HG03439 (cell line): ENCODE data around the gene NVL.

Experiments
- ATAC-seq: cut with Tn5 transposase; IDR thresholded peaks from one replicate; pipeline ENCODE4 v1.9.1; 2021; ENCODE audit warnings: mild to moderate bottlenecking, moderate library complexity; ENCODE audit not compliant: unreplicated experiment

NVL gene

DNA sequence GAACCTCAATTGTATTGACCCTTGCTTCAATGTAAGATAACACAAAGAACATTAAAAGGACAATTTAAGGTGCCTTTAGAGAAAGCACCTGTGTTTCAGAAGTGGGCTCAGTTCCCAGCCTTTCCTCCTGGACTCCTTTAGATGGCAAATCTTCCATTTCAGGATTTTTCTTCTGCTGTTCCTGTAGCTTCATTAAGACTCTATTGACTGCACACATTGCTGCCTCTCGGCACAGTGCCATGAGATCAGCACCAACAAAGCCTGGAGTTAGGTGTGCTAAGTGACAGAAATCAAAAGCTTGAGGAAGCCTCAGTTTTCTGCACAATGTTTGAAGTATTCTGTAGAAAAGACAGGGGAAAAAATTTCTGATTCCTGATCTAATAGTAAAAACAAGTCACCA is 40.6 kb downstream of the NVL start:
- no peak for ATAC-seq

DNA sequence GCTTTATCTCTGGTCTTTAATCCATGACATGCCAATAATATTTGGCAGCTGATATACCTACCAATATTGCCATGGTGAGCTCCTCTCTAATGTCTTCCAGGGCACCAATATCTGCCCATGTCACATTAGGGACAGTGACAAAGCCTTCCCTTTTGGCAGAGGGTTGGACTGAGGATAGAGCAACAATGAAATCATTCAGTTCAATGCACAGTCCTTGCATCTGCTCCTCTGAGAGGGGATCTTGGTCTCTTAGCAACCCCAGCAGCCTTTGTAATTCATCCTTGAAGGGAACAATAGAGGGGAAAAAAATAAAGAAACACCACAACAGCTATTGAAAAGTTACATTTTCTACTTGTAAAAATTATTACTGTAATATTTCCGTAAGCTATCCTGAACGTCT is 42.3 kb downstream of the NVL start:
- ATAC-seq, result no peak

DNA sequence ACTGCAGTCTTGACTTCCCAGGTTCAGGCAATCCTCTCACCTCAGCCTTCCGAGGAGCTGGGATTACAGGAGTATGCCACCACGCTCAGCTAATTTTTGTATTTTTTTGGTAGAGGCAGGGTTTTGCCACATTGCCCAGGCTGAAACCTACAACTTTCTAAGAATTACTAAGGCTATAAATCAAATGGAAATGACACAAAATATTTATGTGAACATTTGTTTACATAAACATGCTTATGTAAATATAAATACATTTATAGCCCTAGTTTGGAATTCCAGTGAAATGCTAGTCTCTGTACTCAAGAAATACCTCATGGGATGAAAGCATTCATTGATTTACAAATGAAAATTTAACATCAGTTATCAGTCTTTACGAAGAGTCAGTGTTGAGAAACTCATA is 47.8 kb downstream of the NVL start:
- no peak for ATAC-seq

DNA sequence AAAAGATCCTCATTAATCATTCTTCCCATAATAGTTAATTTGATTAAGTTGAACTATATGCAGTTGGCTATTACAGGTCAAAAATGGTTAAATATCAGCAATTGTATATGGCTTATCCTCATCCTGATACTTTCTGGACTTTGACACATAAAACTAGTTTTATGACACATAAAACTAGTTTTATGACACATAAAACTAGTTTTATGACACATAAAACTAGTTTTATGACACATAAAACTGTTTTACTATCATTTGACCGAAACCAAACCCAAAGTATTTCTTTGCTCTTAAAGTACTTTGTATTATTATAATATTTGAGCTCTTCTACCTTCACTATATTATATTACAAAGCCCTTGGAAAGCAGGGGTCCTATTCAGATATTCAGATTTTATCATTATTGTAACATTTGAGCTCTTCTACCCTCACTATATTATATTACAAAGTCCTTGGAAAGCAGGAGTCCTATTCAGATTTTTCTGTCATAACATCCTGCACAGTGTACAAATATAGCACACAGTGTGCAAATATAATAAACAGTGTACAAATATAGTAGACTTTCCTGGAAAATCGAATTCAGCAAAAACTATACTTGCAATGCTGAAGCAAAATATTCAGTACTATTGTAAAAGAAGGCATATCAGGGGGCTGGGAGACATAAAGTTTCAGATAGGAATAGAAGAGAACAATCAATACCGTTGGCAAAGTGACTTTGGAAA is 53.0 kb downstream of the NVL start:
- ATAC-seq, result no peak

DNA sequence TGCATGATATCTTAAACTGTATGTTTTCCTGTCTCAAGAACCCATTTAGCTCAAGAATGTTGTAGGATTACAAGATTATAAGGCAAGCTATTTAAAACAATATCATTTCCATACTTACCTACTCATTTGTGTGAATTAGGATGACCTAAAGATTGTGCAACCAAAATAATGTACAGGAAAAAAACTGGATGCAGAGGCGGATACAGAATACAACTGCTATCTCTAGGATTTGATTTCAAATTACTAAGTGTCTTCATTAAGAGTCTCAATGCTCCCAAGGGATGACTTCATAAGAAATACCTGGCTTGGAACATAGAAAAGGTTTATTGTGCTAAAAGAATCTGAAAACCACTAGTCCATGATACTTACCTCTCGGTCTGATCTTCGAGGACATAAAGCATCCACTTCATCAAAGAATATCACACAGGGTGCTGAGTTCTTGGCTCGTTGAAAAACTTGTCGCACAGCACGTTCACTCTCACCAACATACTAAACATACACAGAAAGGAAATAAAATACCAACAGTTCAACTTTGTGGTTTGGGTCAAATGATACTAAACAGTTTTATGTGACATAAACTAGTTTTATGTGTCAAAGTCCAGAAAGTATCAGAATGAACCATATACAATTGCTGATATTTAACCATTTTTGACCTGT is 54.9 kb downstream of the NVL start:
- ATAC-seq, result no peak

DNA sequence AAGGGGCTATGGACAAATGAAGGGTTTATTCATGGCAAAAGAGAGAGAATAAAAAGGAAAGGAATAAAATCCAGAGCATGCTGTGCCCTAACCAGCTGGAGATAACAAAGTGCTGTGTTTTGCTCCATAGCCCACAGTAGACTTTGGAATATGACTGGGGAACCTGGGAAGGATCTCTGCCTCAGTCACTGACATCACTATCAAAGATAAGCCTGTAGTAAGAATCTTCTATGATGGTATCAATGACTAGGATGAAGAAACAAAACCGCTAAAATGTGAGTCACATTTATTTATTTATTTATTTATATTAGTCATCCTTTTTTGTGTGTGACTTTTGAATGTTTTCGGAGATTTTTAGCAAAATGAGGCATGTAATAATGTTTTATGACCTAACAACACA is 56.3 kb downstream of the NVL start:
- ATAC-seq, result no peak

DNA sequence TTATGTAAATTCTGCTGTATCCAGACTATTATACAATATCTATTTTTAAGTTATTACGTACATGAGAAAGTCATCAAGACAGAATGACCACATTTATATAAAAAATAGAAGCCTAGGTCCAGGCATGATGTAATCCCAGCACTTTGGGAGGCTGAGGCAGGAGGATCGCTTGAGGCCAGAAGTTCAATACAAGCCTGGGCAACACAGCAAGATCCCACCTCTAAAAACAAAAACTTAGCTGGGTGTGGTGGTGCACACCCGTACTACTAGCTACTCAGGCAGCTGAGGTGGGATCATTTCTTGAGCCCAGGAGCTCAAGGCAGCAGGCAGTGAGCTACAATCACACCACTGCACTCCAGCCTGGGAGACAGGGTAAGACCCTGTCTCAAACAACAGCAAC is 58.9 kb downstream of the NVL start:
- no peak for ATAC-seq

DNA sequence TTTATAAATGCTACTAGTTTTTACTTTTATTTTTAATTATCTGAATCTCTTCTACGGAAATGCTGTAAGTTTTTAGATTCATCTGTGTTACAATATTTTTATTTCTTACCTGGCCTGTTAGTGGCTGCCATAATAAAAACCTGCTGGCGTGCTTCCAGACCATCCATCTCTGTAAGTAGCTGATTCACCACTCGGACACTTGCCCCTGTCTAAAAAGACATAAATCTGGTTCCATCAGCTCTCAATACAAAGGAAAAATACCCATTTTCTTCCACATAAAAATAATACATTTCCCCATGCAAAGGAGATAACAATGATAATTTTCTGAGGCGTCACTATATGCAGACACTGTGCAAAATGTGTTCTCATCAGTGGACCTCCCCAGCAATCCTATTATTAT is 62.0 kb downstream of the NVL start:
- no peak for ATAC-seq

DNA sequence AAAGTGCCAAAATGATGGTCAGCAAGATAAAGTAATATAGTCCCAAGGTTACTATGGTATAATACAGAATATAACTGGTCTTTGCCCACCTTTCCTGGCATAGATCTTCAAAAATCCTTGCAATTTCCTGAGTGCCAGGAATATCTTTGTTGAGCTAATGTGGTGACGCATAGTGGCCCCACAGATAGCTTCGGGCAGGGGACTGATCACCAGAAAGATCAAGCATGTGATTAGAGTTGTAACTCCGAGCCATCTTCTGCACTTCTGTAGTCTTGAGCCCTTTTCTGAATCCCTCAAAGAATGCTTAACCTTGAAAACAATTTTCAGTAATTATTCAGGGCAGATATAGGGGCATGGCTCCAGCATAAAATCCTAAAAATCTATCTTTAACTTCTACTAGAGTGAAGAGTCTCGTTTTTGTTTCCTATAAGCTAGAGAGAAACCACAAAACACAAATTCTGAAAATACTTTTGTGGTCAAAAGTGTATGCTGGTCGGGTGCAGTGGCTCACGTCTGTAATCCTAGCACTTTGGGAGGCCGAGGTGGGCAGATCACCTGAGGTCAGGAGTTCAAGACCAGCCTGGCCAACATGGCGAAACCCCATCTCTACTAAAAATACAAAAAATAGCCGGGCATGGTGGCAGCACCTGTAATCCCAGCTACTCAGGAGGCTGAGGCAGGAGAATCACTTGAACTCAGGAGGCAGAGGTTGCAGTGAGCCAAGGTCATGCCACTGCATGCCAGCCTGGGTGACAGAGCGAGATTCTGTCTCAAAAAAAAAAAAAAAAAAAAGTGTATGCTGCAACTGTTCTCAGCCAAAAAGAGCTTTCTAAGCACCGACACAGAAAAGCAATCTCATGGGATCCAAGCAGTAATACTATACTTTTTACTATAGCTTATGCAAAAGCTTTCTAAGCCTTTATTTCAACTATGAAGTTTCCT is 62.8 kb downstream of the NVL start:
- ATAC-seq, result no peak

DNA sequence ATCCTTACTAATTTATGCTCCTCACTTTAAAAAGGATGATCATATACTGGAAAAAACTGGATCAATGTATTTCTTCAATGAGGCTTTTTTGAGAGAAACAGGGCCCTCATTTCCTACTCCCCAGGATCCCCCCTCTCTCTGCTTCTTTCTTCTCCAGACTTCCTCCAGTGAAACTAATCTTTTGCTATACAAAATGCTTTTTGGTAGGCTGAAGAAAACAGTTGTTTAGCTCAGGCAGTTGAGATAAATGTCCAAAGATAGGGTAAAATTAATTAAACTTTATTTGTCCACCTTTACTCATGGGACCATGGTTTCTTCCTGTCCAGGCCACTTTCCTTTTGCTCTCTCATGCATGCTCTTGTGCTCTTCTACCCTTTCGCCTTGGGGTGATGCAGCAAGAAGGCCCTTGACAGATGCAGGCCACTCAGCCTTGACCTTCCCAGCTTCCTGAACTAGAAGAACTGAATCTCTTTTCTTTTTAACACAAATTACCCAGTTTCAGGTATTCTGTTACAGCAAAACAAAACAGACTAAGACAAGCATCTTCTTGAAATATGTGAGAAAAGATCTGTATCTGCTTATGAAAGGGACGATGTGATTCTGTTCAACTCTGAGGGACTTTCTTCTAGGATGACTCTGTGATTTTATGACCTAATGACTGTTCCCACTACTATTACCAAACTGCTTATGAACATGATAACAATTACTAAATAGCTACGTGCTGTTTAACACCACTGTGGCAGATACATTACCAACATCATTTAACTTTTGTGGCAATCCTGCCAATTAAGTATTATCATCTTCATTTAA is 63.7 kb downstream of the NVL start:
- no peak for ATAC-seq

DNA sequence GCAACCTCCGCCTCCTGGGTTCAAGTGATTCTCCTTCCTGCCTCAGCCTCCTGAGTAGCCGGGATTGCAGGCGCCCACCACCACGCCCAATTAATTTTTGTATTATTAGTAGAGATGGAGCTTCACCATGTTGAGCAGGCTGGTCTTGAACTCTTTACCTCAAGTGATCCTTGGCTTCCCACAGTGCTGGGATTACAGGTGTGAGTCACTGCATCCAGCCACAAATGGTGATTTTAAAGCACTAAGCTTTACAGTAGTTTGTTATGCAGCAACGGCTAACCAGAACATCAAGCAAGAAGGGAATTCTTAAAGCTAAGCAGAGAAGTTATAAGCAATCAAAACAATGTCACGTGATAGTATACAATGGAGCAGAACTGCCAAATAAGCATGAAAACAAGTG is 65.7 kb downstream of the NVL start:
- ATAC-seq, result no peak

DNA sequence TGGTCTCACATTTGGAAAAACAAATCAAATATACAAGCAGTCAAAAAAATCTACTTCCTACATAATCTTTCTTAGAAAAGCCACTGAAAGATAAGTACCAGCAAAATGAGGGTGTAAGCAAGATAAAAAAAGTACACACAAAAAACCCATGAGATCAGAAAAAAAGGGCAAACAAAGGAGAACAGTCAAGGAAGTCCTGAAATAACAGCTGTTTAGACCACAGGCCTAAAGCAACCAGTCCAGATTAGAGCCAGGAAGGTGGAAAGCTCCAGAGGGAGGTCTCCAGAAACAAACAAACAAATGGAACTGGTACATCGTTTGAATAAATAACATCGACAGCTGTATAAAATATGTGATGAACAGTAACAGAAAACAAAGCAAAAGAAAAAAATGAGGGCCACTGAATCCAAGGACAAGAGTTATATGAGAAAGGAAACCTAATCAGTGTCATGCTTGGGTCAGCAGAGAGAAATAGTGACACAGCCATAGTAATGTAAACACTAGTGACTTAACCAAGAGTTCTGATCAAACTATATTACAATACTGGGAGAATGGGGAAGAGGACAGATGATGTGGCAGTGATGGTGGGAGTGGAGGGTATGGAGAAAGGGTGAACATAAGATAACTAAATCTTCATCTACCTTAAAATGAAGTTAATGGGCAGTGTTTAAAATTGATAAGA is 67.5 kb downstream of the NVL start:
- ATAC-seq, result no peak

DNA sequence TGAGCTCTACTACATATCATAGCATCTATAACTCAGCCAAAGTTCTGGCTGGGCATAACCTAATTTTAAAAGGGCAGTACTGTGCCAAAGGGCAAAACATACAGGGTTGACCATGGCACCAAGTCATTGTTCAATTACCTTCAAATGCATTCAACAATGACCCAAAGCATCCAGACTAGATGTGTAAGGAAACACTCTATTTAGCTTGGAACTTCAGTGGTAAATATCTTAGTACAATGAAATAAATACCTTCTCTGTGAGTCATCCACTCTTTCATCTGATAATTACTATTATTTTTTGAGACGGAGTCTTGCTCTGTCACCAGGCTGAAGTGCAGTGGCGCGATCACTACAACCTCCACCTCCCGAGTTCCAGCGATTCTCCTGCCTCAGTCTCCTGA is 70.0 kb downstream of the NVL start:
- no peak for ATAC-seq

DNA sequence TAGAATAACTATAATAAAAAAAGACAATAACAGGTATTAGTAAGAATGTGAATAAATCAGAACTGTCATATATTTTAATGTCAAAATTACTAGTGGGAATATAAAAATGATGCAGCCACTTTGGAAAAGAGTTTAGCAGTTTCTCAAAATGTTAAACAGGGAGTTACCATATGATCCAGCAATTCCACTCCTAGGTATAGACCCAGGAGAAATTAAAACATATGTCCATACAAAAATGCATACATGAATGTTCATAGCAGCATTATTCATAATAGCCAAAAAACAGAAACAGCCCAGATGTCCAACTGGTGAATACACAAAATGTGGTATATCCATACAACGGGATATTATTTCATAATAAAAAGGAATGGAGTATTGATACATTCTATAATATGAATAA is 71.6 kb downstream of the NVL start:
- ATAC-seq, result no peak

DNA sequence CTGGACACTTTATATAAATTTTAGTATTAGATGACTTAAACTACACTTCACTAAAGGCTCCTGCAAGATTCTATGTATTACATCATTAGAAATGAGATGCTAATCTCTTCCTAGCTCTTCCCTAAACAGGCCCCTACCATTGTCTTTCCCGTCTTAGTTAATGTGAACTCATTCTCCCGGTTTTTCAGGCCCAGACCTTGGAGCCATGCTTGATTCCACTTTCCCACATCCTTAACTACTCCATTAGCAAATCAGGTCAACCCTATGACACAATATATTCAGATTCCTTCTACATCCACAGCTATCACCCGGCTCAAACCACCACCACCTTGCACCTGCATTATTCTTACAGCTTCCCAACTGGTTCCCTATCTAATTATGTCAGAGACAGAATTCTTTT is 73.3 kb downstream of the NVL start:
- ATAC-seq, result no peak

DNA sequence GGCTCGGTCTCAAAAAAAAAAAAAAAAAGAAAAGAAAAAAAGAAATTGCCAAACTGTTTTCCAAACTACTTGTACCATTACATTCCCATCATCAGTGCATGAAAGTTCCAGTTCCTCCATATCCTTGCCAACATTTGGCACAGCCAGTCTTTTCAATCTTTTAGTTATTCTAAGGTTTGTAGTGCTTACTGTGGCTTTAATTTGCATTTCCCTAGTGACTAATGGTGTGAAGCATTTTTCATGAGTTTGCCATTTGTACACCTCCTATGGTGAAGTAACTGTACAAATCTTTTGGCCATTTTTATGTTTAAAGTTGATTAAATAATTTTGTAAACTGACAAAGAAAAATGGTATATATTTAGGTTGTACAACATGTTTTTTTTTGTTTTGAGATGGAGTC is 76.3 kb downstream of the NVL start:
- no peak for ATAC-seq

DNA sequence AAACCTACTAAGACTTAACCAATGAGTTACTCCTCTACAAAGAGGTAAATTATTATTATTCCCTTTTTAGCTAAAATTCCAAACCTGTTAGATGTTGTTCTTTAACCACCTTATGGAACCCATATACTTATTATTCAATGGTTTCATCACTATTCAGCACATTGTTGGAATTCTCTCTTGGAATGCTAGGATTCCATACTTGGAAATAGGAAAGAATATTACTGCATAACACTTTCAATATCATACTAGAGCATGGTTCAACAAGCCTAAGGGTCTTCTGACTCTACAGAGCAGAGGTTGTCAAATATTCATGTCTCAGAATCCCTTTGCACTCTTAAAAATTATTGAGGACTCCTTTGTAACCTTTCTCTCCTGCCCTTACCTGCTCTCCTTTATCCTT is 77.5 kb downstream of the NVL start:
- no peak for ATAC-seq

DNA sequence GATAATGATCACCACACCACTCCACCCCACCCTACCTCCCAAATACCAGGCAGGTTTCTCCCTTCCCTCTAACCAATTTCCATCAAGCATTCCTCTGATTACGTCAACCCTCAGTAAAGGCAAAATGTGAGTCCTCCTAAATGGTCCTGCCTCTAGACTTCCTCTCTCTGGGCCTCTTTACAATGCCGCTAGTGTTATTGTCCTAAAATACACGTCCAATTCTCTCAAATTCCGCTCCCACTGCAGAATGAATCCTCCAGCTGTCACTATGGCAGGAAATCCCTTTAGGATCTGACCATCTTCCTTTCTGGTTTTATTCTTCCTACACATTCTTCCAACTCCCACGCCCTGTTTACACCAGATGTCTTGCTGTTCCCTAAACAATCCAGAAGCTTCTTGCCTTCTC is 78.2 kb downstream of the NVL start:
- no peak for ATAC-seq

DNA sequence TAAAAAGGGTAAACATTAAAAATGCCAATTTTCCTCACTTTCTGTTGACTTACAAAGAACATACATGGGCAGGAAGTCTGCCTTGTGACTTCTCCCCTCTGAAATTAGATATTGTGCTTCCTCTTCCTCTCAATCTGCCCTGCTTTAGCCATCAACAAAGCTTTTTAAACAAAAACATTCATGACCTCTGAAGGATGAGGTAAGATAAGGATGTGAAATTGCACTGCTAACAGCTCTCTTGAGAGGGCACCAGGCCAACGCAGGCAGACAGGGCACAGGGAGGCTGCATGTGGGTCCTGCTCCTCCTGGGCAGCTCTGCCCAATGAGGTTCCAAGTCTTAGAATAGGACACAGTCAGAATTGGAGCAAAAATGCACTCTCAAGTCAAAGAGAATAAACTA is 84.8 kb downstream of the NVL start:
- ATAC-seq, result no peak

DNA sequence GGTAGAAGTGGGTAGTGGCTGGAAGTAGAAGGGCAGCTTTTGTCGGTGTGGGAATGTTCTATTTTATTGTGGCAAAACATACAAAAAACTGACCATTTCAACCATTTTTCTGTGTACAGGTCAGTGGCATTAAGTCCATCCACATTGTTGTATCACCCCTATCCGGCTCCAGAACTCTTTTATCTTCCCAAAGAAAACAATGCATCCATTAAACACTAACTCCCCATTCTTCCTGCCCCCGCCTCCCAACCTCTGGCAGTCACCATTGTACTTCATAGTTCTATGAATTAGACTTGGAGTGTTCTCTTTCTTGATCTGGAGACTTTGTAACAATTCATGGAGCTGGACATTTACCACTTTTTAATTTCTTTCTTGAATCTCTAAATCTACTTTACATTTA is 91.2 kb downstream of the NVL start:
- no peak for ATAC-seq
